SK-N-SH treated with all-trans-retinoic acid at 6 μM for 48 hours (cell line): ENCODE results near the gene MRPL9.
"Not testable (repeated sequence)": the region's sequence is repeated elsewhere in the genome, so short reads cannot be mapped to it uniquely, and the experiment has no call there.

Source experiments
- ATAC-seq: fragments of 200-7000 bp; cut with Tn5 transposase; 3 replicates; pipeline ENCODE4 v1.9.1; 2020; ENCODE audit warnings: mild to moderate bottlenecking, moderate library complexity
- ARNTL ChIP-seq: fragments of 450-650 bp; formaldehyde crosslinking; IDR thresholded peaks from 2 replicates; pipeline ENCODE4 v1.5.0; 2020; ENCODE audit warnings: low read depth, mild to moderate bottlenecking, moderate library complexity, borderline replicate concordance
- BACH2 ChIP-seq: fragments of 250-450 bp; sonication (Bioruptor Pico); IDR thresholded peaks from 2 replicates; pipeline ENCODE4 v1.9.0; 2021; ENCODE audit warnings: mild to moderate bottlenecking, borderline replicate concordance
- CSDC2 ChIP-seq: fragments of 250-450 bp; sonication (Bioruptor Pico); IDR thresholded peaks from 2 replicates; pipeline ENCODE4 v1.5.0; 2020; ENCODE audit warnings: mild to moderate bottlenecking, moderate library complexity
- ESRRG ChIP-seq: fragments of 250-450 bp; sonication (Bioruptor Pico); IDR thresholded peaks from 2 replicates; pipeline ENCODE4 v1.6.1; 2021; ENCODE audit warnings: mild to moderate bottlenecking
- GLIS3 ChIP-seq: fragments of 250-450 bp; sonication (Bioruptor Pico); IDR thresholded peaks from 2 replicates; pipeline ENCODE4 v1.5.0; 2020; ENCODE audit warnings: mild to moderate bottlenecking, moderate library complexity
- ISL1 ChIP-seq: fragments of 250-450 bp; sonication (Bioruptor Pico); IDR thresholded peaks from 2 replicates; pipeline ENCODE4 v2.1.2; 2022; ENCODE audit warnings: mild to moderate bottlenecking, moderate library complexity
- OSR1 ChIP-seq: fragments of 250-450 bp; sonication (Bioruptor Pico); IDR thresholded peaks from 2 replicates; pipeline ENCODE4 v1.8.0; 2022; ENCODE audit warnings: moderate library complexity, mild to moderate bottlenecking, inconsistent platforms
- PATZ1 ChIP-seq: fragments of 250-450 bp; sonication (Bioruptor Pico); IDR thresholded peaks from 2 replicates; pipeline ENCODE4 v1.8.0; 2020; ENCODE audit warnings: mild to moderate bottlenecking, moderate library complexity, borderline replicate concordance
- PPARA ChIP-seq: fragments of 250-450 bp; sonication (Bioruptor Pico); IDR thresholded peaks from 2 replicates; pipeline ENCODE4 v1.5.0; 2020; ENCODE audit warnings: mild to moderate bottlenecking, borderline replicate concordance
- RARB ChIP-seq: fragments of 250-450 bp; sonication (Bioruptor Pico); IDR thresholded peaks from 2 replicates; pipeline ENCODE4 v1.8.0; 2021; ENCODE audit warnings: mild to moderate bottlenecking, moderate library complexity
- SNAI2 ChIP-seq: fragments of 250-450 bp; sonication (Bioruptor Pico); IDR thresholded peaks from 2 replicates; pipeline ENCODE4 v1.5.0; 2020; ENCODE audit warnings: mild to moderate bottlenecking, moderate library complexity
- TOX ChIP-seq: fragments of 250-450 bp; sonication (Bioruptor Pico); IDR thresholded peaks from 2 replicates; pipeline ENCODE4 v1.8.0; 2021; ENCODE audit warnings: mild to moderate bottlenecking, moderate library complexity, borderline replicate concordance
- TSHZ2 ChIP-seq: fragments of 250-450 bp; sonication (Bioruptor Pico); IDR thresholded peaks from 2 replicates; pipeline ENCODE4 v1.5.0; 2020; ENCODE audit warnings: mild to moderate bottlenecking, moderate library complexity
- ZC3H10 ChIP-seq: fragments of 250-450 bp; sonication (Bioruptor Pico); IDR thresholded peaks from 2 replicates; pipeline ENCODE4 v1.5.1; 2021; ENCODE audit warnings: mild to moderate bottlenecking, moderate library complexity
- ZFP3 ChIP-seq: fragments of 250-450 bp; sonication (Bioruptor Pico); IDR thresholded peaks from 2 replicates; pipeline ENCODE4 v1.5.0; 2020; ENCODE audit warnings: mild to moderate bottlenecking, moderate library complexity
- ZNF565 ChIP-seq: fragments of 450-650 bp; formaldehyde crosslinking; conservative IDR thresholded peaks from 2 replicates; pipeline ENCODE4 v1.5.0; 2020; ENCODE audit warnings: low read depth, mild to moderate bottlenecking, moderate library complexity
- ZNF70 ChIP-seq: fragments of 450-650 bp; formaldehyde crosslinking; IDR thresholded peaks from 2 replicates; pipeline ENCODE4 v1.5.0; 2020; ENCODE audit warnings: mild to moderate bottlenecking, moderate library complexity
- TF ChIP-seq, protein P1 (sequence below): fragments of 250-450 bp; sonication (Bioruptor Pico); IDR thresholded peaks from 2 replicates; pipeline ENCODE4 v1.5.1; 2021; ENCODE audit warnings: mild to moderate bottlenecking, moderate library complexity
- TF ChIP-seq, protein P2 (sequence below): fragments of 250-450 bp; sonication (Bioruptor Pico); IDR thresholded peaks from 2 replicates; pipeline ENCODE4 v1.8.0; 2021; ENCODE audit warnings: low read depth, mild to moderate bottlenecking, moderate library complexity, borderline replicate concordance
- TF ChIP-seq, protein P3 (sequence below): fragments of 250-450 bp; sonication (Bioruptor Pico); IDR thresholded peaks from 2 replicates; pipeline ENCODE4 v1.5.1; 2020; ENCODE audit warnings: low read depth, mild to moderate bottlenecking, moderate library complexity

The MRPL9 gene

DNA sequence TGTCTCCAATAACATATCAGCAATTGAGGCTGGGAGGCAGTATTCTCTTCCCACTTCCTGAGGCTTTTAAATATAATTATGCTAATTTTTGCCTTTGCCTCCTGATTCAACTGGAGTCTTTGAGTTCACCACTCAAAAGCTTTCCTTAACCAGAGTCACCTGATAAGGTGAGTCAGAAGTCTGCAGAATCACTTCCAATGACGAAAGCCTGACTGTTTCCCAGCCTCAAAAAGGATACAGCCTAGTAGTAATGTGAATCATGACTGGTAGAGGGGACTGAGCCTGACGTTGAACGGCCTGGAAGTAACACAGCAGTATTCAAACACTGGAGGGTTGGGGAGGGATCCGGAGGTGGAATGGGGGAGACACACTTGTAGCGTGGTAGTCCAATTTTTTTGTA, 10.4 kb upstream of the MRPL9 start (continued):
- no peak for TF ChIP-seq GLIS3 (CRISPR knock-in tag)
- TF ChIP-seq ARNTL (CRISPR knock-in tag): no peak
- no peak for TF ChIP-seq PATZ1 (CRISPR knock-in tag)
- TF ChIP-seq CSDC2 (CRISPR knock-in tag): no peak
- no peak for TF ChIP-seq TSHZ2 (CRISPR knock-in tag)

- ATAC-seq: not testable (repeated sequence)
Observed at GRCh38 chr1:151769270-151769669, 6.0 kb upstream of the MRPL9 start.

GRCh38 chr1:151768351-151769066, 5.2 kb upstream of the MRPL9 start:
- not testable (repeated sequence) for ATAC-seq

DNA sequence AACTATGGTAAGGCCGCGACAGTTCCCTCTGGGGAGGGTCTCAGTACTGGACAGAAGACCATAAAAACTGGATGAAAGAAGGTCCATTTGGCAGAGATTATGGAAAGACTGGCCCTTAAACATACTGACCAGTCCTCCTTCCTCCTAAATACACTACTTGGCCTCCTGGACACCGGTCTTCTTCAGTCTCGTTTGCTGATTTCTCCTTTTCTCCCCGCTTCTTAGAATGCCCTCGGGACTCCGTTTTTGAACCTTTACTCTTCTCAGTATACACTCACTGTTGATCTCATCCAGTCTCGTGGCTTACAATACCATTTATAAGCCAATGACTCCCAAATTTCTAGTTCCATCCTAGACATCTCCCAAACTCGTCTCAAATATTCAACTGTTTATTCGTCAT, 694 bp upstream of the MRPL9 start:
- TF ChIP-seq PATZ1 (CRISPR knock-in tag) (no peak), SNAI2 (CRISPR knock-in tag) (no peak), PPARA (no peak), RARB (CRISPR knock-in tag) (no peak), ZNF70 (no peak), TOX (CRISPR knock-in tag) (no peak), ESRRG (CRISPR knock-in tag) (no peak)
- peak; percentile 8; the same call in 2 of the 3 replicates for ATAC-seq

DNA sequence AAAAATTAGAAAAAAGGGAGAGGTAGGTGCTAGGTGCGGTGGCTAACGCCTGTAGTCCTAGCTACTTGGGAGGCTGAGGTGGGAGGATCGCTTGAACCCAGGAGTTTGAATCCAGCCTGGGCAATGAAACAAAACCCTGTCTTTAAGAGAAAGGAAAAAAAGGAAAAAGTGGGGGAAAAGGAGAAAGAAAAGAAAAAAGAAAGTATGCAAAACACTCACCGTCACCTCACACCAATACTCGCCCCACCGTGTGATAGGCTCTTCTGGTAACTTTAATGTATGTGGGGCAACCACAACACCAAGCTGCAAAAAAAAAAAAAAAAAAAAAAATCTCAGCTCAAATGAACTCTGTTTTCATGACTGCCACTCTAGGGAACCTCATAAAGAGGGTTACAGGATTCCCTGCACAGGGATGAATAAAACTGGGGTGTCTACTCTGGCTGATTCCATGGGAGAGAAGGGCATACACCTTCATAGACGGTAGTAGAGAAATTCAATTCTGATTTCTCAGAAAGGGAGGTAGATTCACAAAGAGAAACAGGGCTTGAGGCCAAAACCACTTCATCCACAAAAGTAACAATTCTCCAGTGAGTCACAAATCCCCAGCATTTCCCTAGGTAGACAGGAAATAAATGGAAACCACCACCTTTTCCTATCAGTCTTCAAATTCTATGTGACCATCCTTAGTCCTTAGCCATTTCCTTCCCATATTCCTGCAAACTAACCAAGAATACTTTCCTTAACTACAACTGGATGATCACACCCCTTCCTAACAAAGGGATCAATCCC, 2.5 kb downstream of the MRPL9 start:
- no peak for ATAC-seq
- TF ChIP-seq SNAI2 (CRISPR knock-in tag): no peak
- TF ChIP-seq TOX (CRISPR knock-in tag): no peak
- no peak for TF ChIP-seq ZNF565 (CRISPR knock-in tag)
- no peak for TF ChIP-seq OSR1 (CRISPR knock-in tag)
- no peak for TF ChIP-seq ZC3H10 (CRISPR knock-in tag)
- TF ChIP-seq, protein P1, sequence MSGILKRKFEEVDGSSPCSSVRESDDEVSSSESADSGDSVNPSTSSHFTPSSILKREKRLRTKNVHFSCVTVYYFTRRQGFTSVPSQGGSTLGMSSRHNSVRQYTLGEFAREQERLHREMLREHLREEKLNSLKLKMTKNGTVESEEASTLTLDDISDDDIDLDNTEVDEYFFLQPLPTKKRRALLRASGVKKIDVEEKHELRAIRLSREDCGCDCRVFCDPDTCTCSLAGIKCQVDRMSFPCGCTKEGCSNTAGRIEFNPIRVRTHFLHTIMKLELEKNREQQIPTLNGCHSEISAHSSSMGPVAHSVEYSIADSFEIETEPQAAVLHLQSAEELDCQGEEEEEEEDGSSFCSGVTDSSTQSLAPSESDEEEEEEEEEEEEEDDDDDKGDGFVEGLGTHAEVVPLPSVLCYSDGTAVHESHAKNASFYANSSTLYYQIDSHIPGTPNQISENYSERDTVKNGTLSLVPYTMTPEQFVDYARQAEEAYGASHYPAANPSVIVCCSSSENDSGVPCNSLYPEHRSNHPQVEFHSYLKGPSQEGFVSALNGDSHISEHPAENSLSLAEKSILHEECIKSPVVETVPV: no peak
- TF ChIP-seq PATZ1 (CRISPR knock-in tag): no peak
- TF ChIP-seq ZFP3 (CRISPR knock-in tag): no peak
- no peak for TF ChIP-seq RARB (CRISPR knock-in tag)
- TF ChIP-seq ISL1 (CRISPR knock-in tag): no peak
- TF ChIP-seq ZNF70: no peak
- no peak for TF ChIP-seq CSDC2 (CRISPR knock-in tag)
- TF ChIP-seq, protein P2, sequence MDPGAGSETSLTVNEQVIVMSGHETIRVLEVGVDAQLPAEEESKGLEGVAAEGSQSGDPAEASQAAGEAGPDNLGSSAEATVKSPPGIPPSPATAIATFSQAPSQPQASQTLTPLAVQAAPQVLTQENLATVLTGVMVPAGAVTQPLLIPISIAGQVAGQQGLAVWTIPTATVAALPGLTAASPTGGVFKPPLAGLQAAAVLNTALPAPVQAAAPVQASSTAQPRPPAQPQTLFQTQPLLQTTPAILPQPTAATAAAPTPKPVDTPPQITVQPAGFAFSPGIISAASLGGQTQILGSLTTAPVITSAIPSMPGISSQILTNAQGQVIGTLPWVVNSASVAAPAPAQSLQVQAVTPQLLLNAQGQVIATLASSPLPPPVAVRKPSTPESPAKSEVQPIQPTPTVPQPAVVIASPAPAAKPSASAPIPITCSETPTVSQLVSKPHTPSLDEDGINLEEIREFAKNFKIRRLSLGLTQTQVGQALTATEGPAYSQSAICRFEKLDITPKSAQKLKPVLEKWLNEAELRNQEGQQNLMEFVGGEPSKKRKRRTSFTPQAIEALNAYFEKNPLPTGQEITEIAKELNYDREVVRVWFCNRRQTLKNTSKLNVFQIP: no peak
- no peak for TF ChIP-seq BACH2 (CRISPR knock-in tag)
- TF ChIP-seq, protein P3, sequence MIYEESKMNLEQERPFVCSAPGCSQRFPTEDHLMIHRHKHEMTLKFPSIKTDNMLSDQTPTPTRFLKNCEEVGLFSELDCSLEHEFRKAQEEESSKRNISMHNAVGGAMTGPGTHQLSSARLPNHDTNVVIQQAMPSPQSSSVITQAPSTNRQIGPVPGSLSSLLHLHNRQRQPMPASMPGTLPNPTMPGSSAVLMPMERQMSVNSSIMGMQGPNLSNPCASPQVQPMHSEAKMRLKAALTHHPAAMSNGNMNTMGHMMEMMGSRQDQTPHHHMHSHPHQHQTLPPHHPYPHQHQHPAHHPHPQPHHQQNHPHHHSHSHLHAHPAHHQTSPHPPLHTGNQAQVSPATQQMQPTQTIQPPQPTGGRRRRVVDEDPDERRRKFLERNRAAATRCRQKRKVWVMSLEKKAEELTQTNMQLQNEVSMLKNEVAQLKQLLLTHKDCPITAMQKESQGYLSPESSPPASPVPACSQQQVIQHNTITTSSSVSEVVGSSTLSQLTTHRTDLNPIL (CRISPR knock-in tag): no peak
